AG09309 (cell line): ENCODE data around the gene PPP1R9A.

Source experiments
- DNase-seq: peaks from one replicate; pipeline ENCODE4 v3.0.0-alpha.2; 2010; ENCODE audit warnings: low read depth
- H3K4me3 ChIP-seq: 2 replicates; pipeline ENCODE4 v1.5.1; 2011; ENCODE audit warnings: mild to moderate bottlenecking, low read depth, low read length, moderate library complexity; ENCODE audit not compliant: control insufficient read depth
- TF ChIP-seq, protein P1 (sequence below): IDR thresholded peaks from 2 replicates; pipeline ENCODE4 v1.5.1; 2011; ENCODE audit warnings: mild to moderate bottlenecking, low read depth, low read length, inconsistent platforms; ENCODE audit not compliant: insufficient read depth, control insufficient read depth; ENCODE audit errors: missing control alignments

PPP1R9A gene

DNA sequence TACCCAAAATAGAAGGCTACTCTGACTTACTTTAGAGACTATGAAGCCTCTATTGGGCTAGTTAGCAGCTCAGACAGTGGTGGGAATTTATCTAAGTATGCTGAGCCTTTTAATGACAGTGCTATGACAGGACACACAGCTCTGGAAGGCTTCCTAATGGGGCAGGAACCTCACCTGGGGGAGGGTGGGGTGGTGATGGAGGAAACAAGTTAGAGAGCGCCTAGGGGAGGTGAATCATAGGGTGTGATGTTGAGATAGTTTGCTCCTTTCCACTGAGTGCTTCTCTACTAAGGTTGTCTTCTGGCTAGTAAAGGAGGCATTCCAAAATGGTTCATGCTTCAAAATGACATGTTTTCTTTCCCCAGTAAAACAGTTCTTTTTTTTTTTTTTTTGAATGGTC lies 42.1 kb downstream of the PPP1R9A start:
- TF ChIP-seq, protein P1, sequence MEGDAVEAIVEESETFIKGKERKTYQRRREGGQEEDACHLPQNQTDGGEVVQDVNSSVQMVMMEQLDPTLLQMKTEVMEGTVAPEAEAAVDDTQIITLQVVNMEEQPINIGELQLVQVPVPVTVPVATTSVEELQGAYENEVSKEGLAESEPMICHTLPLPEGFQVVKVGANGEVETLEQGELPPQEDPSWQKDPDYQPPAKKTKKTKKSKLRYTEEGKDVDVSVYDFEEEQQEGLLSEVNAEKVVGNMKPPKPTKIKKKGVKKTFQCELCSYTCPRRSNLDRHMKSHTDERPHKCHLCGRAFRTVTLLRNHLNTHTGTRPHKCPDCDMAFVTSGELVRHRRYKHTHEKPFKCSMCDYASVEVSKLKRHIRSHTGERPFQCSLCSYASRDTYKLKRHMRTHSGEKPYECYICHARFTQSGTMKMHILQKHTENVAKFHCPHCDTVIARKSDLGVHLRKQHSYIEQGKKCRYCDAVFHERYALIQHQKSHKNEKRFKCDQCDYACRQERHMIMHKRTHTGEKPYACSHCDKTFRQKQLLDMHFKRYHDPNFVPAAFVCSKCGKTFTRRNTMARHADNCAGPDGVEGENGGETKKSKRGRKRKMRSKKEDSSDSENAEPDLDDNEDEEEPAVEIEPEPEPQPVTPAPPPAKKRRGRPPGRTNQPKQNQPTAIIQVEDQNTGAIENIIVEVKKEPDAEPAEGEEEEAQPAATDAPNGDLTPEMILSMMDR = no peak
- no peak for DNase-seq
- H3K4me3 ChIP-seq = no peak overlapping the region

DNA sequence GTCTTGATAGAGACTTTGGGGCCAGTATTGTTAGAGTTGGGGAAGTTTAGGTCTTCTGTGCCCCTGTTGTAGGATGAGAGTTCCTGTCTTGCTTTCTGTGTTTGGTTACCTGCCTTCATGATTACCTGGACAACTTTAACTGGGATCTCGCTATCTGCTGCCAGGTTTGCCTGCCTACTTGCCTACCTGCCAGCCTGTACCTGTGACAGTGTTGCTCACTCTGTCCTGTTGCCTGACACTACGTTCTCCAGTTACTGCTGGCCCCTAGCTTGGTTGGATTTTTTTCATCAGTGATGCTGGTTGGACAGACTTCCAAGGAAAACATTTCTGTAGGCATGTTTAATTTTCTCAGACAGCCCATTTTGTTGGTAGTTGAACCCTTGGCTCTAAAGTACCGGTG lies 48.4 kb downstream of the PPP1R9A start:
- H3K4me3 ChIP-seq = no peak overlapping the region
- TF ChIP-seq, protein P1 = no peak
- DNase-seq = no peak

DNA sequence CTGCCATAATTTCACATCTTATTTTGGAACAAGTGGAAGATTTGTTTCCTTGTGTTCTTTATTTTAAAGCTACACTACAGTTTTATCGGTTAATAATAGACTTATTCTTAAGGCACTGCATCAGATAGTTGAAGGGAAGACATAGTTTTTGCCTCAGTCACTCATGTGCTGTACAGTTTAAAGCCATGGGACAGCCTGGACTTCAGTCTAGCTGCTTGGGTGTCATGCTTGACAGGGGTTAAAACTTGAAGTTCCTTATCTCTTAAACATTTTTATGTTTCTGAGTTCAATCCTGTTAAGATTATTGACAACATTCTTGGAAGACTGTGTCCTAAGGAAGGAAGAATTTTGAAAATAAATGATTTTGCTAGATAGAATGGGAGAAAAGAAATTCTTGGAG lies 49.7 kb downstream of the PPP1R9A start:
- TF ChIP-seq, protein P1 = no peak
- no peak for DNase-seq
- no peak overlapping the region for H3K4me3 ChIP-seq

DNA sequence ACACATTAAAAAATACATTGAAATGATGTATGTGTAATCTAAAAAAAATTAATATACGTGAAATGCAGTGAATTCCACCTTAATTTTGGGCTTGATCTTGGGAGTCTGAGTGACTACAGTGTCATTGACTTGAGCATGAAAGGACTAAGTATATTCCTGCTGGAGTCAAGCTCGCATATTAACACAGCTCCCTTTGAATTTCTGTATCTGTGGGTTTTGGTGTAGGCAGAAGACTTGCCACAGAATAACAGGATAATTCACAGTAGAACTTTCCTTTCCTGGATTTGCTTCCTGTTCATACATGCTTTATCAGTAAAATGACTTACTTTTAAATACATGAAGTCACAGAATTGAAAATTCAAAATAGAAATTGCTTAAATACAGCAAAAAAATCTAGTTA lies 55.3 kb downstream of the PPP1R9A start:
- TF ChIP-seq, protein P1 = no peak
- H3K4me3 ChIP-seq = no peak overlapping the region
- no peak for DNase-seq

DNA sequence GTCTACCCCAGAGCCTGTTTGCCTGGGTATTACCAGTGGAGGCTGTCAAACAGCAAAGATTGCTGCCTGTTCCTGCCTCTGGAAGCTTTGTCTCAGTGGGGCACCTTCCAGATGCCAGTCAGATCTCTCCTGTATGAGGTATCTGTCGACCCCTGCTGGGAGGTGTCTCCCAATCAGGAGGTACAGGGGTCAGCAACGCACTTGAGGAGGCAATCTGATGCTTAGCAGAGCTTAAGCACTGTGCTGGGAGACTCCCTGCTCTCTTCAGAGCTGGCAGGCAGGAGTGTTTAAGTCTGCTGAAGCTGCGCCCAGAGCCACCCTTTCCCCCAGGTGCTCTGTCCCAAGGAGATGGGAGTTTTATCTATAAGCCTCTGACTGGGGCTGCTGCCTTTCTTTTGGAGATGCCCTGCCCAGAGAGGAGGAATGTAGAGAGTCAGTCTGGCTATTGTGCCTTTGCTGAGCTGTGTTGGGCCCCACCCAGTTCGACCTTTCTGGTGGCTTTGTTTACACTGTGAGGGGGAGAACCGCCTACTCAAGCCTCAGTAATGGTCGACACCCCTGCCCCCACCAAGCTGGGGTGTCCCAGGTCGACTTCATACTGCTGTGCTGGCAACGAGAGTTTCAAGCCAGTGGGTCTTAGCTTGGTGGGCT lies 62.2 kb downstream of the PPP1R9A start:
- DNase-seq = no peak
- TF ChIP-seq, protein P1 = no peak
- no peak overlapping the region for H3K4me3 ChIP-seq

DNA sequence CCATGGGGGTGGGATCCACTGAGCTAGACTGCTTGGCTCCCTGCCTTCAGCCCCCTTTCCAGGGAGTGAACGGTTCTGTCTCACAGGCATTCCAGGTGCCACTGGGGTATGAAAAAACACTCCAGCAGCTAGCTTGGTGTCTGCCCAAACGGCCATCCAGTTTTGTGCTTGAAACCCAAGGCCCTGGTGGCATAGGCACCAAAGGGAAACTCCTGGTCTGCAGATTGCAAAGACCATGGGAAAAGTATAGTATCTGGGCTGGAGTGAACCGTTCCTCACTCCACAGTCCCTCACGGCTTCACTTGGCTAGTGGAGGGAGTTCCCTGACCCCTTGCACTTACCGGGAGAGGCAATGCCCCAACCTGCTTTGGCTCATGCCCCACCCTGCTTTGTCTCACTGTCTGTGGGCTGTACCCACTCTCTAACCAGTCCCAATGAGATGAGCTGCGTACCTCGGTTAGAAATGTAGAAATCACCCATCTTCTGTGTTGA lies 62.7 kb downstream of the PPP1R9A start:
- H3K4me3 ChIP-seq = no peak overlapping the region
- DNase-seq = no peak
- TF ChIP-seq, protein P1 = no peak
